ENCODE measurements around the gene CCDC178.

CCDC178 gene

GRCh38 chr18:32937597-32937996, 502.9 kb downstream of the CCDC178 start:
- CTCF ChIA-PET, result no interaction called here
- DNase-seq, result no peak
- Mint-ChIP-seq H3K27ac (no peak overlapping the region), H3K4me3 (no peak overlapping the region), H3K36me3 (no peaks in the 10 kb centered on the region), H3K27me3 (no peaks in the 10 kb centered on the region), H3K4me1 (no peaks in the 10 kb centered on the region), H3K9me3 (peaks cover 3% of the 10 kb centered on the region)

- H3K9me3 Mint-ChIP-seq, result peaks cover 3% of the 10 kb centered on the region
- H3K4me3 Mint-ChIP-seq, result no peak overlapping the region
- CTCF ChIA-PET, result no interaction called here
- no peaks in the 10 kb centered on the region for H3K4me1 Mint-ChIP-seq
- DNase-seq, result no peak
- no peaks in the 10 kb centered on the region for H3K36me3 Mint-ChIP-seq
- H3K27me3 Mint-ChIP-seq, result no peaks in the 10 kb centered on the region
- H3K27ac Mint-ChIP-seq, result no peak overlapping the region
Measured at GRCh38 chr18:32937066-32937465, 503.5 kb downstream of the CCDC178 start.

- CTCF ChIA-PET, result no interaction called here
- Mint-ChIP-seq H3K4me3 (no peak overlapping the region), H3K36me3 (no peaks in the 10 kb centered on the region), H3K27me3 (no peaks in the 10 kb centered on the region), H3K4me1 (no peaks in the 10 kb centered on the region), H3K27ac (no peak overlapping the region), H3K9me3 (peaks cover 3% of the 10 kb centered on the region)
- DNase-seq, result no peak
Measured at GRCh38 chr18:32934201-32934600, 506.3 kb downstream of the CCDC178 start.

- no peaks in the 10 kb centered on the region for H3K36me3 Mint-ChIP-seq
- H3K27ac Mint-ChIP-seq, result no peak overlapping the region
- H3K4me3 Mint-ChIP-seq, result no peak overlapping the region
- H3K27me3 Mint-ChIP-seq, result no peaks in the 10 kb centered on the region
- no peak for DNase-seq
- CTCF ChIA-PET, result no interaction called here
- peaks cover 3% of the 10 kb centered on the region for H3K9me3 Mint-ChIP-seq
- no peaks in the 10 kb centered on the region for H3K4me1 Mint-ChIP-seq
Measured at GRCh38 chr18:32930695-32931301, 509.7 kb downstream of the CCDC178 start.

GRCh38 chr18:32929213-32929612, 511.3 kb downstream of the CCDC178 start:
- H3K4me3 Mint-ChIP-seq, result no peak overlapping the region
- H3K27ac Mint-ChIP-seq, result no peak overlapping the region
- no peaks in the 10 kb centered on the region for H3K9me3 Mint-ChIP-seq
- H3K27me3 Mint-ChIP-seq, result no peaks in the 10 kb centered on the region
- CTCF ChIA-PET, result no interaction called here
- DNase-seq, result no peak
- no peaks in the 10 kb centered on the region for H3K36me3 Mint-ChIP-seq
- no peaks in the 10 kb centered on the region for H3K4me1 Mint-ChIP-seq

- Mint-ChIP-seq H3K27me3 (no peaks in the 10 kb centered on the region), H3K36me3 (no peaks in the 10 kb centered on the region), H3K27ac (no peak overlapping the region), H3K4me1 (no peaks in the 10 kb centered on the region), H3K9me3 (no peaks in the 10 kb centered on the region), H3K4me3 (no peak overlapping the region)
- DNase-seq, result no peak
- CTCF ChIA-PET, result no interaction called here
Measured at GRCh38 chr18:32922951-32923430, 517.5 kb downstream of the CCDC178 start.

GRCh38 chr18:32920796-32921787, 519.4 kb downstream of the CCDC178 start:
- Mint-ChIP-seq H3K27ac (no peak overlapping the region), H3K4me1 (no peaks in the 10 kb centered on the region), H3K27me3 (no peaks in the 10 kb centered on the region), H3K4me3 (no peak overlapping the region), H3K9me3 (no peaks in the 10 kb centered on the region), H3K36me3 (no peaks in the 10 kb centered on the region)
- DNase-seq, result no peak
- CTCF ChIA-PET, result no interaction called here

GRCh38 chr18:32919799-32920198, 520.7 kb downstream of the CCDC178 start:
- H3K4me3 Mint-ChIP-seq, result no peak overlapping the region
- H3K9me3 Mint-ChIP-seq, result no peaks in the 10 kb centered on the region
- H3K27ac Mint-ChIP-seq, result no peak overlapping the region
- no peaks in the 10 kb centered on the region for H3K27me3 Mint-ChIP-seq
- no peaks in the 10 kb centered on the region for H3K4me1 Mint-ChIP-seq
- DNase-seq, result no peak
- CTCF ChIA-PET, result no interaction called here
- no peaks in the 10 kb centered on the region for H3K36me3 Mint-ChIP-seq

GRCh38 chr18:32918692-32919250, 521.8 kb downstream of the CCDC178 start:
- no peaks in the 10 kb centered on the region for H3K36me3 Mint-ChIP-seq
- no peaks in the 10 kb centered on the region for H3K4me1 Mint-ChIP-seq
- no peak for DNase-seq
- H3K27me3 Mint-ChIP-seq, result no peaks in the 10 kb centered on the region
- CTCF ChIA-PET, result no interaction called here
- no peak overlapping the region for H3K27ac Mint-ChIP-seq
- no peak overlapping the region for H3K4me3 Mint-ChIP-seq
- no peaks in the 10 kb centered on the region for H3K9me3 Mint-ChIP-seq

- no peaks in the 10 kb centered on the region for H3K27me3 Mint-ChIP-seq
- no peak overlapping the region for H3K27ac Mint-ChIP-seq
- H3K36me3 Mint-ChIP-seq, result no peaks in the 10 kb centered on the region
- CTCF ChIA-PET, result no interaction called here
- no peaks in the 10 kb centered on the region for H3K9me3 Mint-ChIP-seq
- H3K4me1 Mint-ChIP-seq, result no peaks in the 10 kb centered on the region
- no peak overlapping the region for H3K4me3 Mint-ChIP-seq
- DNase-seq, result no peak
Measured at GRCh38 chr18:32915516-32915915, 525.0 kb downstream of the CCDC178 start.

- Mint-ChIP-seq H3K4me3 (no peak overlapping the region), H3K9me3 (peaks cover 3% of the 10 kb centered on the region), H3K27ac (no peak overlapping the region), H3K36me3 (no peaks in the 10 kb centered on the region), H3K27me3 (no peaks in the 10 kb centered on the region), H3K4me1 (no peaks in the 10 kb centered on the region)
- DNase-seq, result no peak
- CTCF ChIA-PET, result no interaction called here
Measured at GRCh38 chr18:32911660-32912284, 528.7 kb downstream of the CCDC178 start.

GRCh38 chr18:32910694-32911296, 529.7 kb downstream of the CCDC178 start:
- Mint-ChIP-seq H3K36me3 (no peaks in the 10 kb centered on the region), H3K27ac (no peak overlapping the region), H3K9me3 (peaks cover 3% of the 10 kb centered on the region), H3K27me3 (no peaks in the 10 kb centered on the region), H3K4me1 (no peaks in the 10 kb centered on the region), H3K4me3 (no peak overlapping the region)
- no peak for DNase-seq
- CTCF ChIA-PET, result no interaction called here

GRCh38 chr18:32909798-32910561, 530.5 kb downstream of the CCDC178 start:
- no peaks in the 10 kb centered on the region for H3K27me3 Mint-ChIP-seq

GRCh38 chr18:32908424-32908805, 532.1 kb downstream of the CCDC178 start:
- H3K9me3 Mint-ChIP-seq, result peaks cover 4% of the 10 kb centered on the region

More at GRCh38 chr18:32909798-32910561, 530.5 kb downstream of the CCDC178 start:
- H3K9me3 Mint-ChIP-seq, result peaks cover 3% of the 10 kb centered on the region
- no peaks in the 10 kb centered on the region for H3K36me3 Mint-ChIP-seq
- DNase-seq, result no peak
- H3K4me1 Mint-ChIP-seq, result no peaks in the 10 kb centered on the region
- no peak overlapping the region for H3K27ac Mint-ChIP-seq
- no peak overlapping the region for H3K4me3 Mint-ChIP-seq
- CTCF ChIA-PET, result no interaction called here

More at GRCh38 chr18:32908424-32908805, 532.1 kb downstream of the CCDC178 start:
- CTCF ChIA-PET, result no interaction called here
- no peaks in the 10 kb centered on the region for H3K27me3 Mint-ChIP-seq
- no peak overlapping the region for H3K4me3 Mint-ChIP-seq
- H3K36me3 Mint-ChIP-seq, result no peaks in the 10 kb centered on the region
- H3K4me1 Mint-ChIP-seq, result no peaks in the 10 kb centered on the region
- no peak for DNase-seq
- H3K27ac Mint-ChIP-seq, result no peak overlapping the region
